HG03521 (cell line): ENCODE measurements around the gene SDCCAG8.

Experiments
- ATAC-seq: cut with Tn5 transposase; IDR thresholded peaks from one replicate; pipeline ENCODE4 v1.9.1; 2021; ENCODE audit warnings: mild to moderate bottlenecking, moderate library complexity; ENCODE audit not compliant: unreplicated experiment

SDCCAG8 gene

GRCh38 chr1:243379208-243379607 lies 123.4 kb downstream of the SDCCAG8 start:
- ATAC-seq, result no peak

DNA sequence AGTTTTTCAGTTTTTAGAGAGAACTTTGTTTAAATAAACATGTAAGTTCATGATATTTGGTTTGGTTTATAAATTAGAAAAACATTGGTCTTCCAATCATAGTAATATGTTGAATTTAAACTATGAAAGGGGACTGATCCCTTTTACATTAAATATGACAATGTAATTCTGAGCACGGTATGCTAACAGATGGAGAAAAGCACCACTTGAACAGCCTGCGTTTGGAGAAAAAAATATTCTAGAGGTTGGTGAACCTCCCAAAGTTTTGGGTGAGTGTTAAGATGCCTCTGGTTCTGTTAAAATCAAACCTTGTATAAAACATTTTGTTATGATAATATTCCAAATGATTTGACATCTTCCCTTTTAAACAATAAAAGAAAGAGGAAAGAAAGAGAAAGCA lies 123.9 kb downstream of the SDCCAG8 start:
- no peak for ATAC-seq

- ATAC-seq, result no peak
These were observed 132.4 kb downstream of the SDCCAG8 start for GRCh38 chr1:243388276-243388675.

DNA sequence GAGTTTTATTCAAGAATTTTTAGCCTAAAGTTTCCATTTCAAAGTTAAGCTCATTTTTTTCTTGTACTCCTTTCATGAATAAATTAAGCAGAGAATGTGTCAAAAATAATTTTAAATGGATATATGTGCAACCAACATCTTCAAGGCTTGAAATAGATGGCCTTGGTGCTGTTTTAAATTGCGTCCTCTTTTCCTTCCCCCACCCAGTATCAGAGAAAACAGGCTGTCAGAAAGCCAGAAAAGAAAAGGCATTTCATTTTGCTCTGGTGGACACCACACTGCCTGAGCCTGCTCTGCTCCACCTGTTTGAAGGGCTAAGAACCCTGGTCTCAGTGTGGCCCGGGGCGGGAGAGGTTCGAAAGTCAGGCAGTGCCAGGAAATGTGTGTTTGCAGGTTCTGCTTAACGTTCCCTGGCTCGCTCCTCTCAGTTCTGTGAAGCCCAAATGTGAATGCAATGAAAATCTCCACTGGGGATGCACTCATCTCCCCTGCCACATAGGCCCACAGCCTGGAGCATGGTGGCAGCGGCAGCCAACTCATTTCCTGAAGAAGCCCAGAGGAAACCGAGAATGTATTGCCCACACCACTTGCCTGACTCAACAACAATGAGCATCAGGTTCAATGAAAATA lies 134.4 kb downstream of the SDCCAG8 start:
- ATAC-seq, result no peak

DNA sequence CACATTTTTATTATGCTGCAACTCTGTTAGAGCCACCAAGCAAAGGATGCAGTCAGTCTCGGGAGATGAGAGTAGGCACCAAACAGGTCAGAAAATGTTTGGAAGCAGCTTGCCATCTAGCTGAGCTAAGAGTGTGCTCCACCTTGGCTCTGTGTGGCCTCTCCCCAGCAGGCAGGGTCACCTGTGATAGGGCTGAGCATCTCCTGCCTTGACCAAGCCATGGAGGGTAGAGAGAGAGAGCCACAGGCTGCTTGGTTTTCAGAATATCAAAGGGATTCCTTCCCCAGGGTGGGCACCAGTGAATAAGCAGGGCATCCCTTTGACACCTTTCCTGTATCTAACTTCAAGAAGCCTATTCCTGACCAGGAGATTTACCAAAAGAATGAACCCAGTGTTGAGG lies 135.5 kb downstream of the SDCCAG8 start:
- no peak for ATAC-seq

GRCh38 chr1:243393096-243393495 lies 137.3 kb downstream of the SDCCAG8 start:
- no peak for ATAC-seq

DNA sequence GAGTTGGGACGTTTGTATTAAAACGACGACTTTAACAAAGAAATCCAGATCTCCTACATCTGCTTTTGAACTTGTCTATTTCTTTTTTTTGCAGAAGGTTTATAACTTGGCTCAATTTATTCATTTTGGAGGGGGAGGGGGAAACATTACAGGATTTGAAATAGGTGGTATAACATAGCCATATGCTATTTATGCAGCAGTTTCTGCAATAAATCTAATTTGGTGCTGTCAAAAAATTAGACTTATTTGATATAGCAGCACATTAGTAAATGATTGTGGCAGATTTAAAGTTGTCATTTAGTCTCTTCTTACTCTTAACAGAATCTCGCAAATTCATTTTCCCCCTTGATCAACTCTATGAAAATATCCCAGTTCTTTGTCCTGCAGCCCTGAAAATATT lies 138.2 kb downstream of the SDCCAG8 start:
- ATAC-seq, result no peak

- no peak for ATAC-seq
These were observed 139.0 kb downstream of the SDCCAG8 start for GRCh38 chr1:243394601-243395464.

DNA sequence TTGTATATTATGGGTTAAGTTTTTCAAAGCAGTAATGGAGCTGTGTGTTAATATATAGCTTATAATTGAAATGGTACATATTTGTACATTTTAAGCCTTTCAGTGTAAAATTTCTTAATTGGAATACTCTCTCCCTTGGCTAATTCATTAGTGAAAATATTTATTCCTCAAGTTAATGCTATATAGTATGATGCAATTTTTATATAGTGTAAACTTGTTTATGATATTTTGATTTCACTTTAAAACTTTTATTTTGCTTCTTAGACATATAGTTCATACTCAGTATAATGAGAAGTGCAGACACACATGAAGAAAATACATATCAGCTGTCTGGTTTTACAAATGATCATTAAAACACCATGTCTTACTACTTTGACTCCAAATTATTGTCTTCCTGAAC lies 140.6 kb downstream of the SDCCAG8 start:
- no peak for ATAC-seq

- ATAC-seq, result no peak
These were observed 141.0 kb downstream of the SDCCAG8 start for GRCh38 chr1:243396876-243397275.

DNA sequence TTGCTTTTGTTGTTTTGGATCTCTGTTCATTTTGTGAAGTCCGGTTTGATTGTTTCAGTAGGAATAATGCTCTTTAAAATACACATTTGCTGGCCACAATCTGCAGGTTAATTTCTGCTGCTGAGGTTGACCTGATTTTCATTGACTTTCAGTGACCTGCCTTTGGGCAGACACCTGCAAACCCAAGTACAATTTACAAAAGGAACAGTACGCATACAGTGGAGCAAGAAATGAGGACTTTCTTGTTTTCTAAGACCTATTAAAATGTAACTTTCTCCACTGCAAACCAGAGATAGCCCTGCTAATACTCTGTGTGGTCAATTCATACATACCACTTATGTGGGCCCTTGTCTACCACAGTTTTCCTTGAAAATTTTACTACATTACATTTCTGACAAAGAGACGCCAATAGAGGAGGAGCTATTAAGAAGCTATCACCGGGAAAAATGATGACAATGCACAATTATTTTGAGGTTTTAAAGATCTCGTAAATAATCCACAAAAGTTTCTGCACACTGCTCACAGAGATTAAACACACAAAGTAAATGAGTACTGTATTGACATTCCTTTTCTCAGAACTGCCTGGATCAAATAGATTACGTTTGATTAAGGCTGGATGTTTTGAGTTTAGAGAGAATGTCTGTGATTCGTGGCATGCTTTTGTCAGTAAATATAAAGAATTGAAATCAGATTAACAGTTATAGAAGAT lies 141.9 kb downstream of the SDCCAG8 start:
- no peak for ATAC-seq

GRCh38 chr1:243399561-243400155 lies 143.8 kb downstream of the SDCCAG8 start:
- ATAC-seq, result no peak

GRCh38 chr1:243402868-243403267 lies 147.0 kb downstream of the SDCCAG8 start:
- ATAC-seq, result no peak

- no peak for ATAC-seq
These were observed 150.6 kb downstream of the SDCCAG8 start for GRCh38 chr1:243406424-243406823.

DNA sequence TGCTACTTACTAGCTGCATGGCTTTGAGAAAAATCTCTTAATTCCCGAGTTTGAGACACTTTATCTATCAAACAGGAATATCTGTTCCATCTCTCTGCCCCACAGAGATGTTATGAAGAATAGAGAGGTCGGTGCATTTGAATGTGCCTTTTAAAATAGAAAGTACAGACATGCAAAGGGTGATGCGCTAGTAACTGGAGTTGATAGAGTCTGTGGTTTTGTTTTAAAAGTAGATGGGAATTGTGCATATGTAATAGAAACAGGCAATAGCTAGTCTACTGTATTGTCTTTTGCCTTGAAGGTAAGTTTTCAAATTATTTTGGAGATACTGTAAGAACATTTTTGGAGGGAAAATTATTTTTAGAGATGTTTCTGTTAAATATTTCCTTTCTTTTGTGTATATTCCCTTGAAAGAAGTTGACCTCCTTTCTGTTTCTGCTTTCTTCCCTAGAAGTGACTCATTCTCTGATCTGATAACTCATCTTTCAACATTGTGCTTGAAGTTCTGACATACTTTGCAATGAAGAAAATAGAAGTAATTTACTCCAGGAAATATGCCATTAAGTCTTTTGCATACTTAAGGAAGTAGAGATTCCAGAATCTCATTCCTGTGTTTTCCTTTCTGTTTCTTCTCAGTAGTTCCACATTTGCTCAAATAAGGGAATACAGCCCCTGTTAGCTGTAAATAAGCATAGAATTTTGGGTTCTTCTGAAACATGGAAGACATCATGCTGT lies 151.6 kb downstream of the SDCCAG8 start:
- no peak for ATAC-seq

- ATAC-seq, result no peak
These were observed 152.6 kb downstream of the SDCCAG8 start for GRCh38 chr1:243408479-243408878.

DNA sequence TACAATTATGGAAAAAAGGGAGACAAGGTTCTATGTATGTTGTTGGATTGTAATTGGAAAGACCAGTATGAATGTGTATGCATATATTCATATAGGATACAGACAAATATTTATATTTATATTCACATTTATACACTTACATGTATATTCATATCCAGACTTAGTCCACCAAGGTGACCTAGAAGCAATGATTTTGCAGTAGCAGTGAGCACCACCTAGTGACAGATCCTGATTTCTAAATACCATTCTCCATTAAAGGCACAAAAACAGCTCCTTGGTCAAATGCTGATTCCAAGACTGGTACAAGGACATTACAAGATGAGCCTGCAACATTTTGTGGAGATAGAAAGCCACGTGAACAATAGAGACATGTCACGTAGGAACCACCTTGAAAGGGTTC lies 153.4 kb downstream of the SDCCAG8 start:
- no peak for ATAC-seq

- no peak for ATAC-seq
These were observed 155.6 kb downstream of the SDCCAG8 start for GRCh38 chr1:243411472-243411871.

- ATAC-seq, result no peak
These were observed 157.8 kb downstream of the SDCCAG8 start for GRCh38 chr1:243413431-243414151.

DNA sequence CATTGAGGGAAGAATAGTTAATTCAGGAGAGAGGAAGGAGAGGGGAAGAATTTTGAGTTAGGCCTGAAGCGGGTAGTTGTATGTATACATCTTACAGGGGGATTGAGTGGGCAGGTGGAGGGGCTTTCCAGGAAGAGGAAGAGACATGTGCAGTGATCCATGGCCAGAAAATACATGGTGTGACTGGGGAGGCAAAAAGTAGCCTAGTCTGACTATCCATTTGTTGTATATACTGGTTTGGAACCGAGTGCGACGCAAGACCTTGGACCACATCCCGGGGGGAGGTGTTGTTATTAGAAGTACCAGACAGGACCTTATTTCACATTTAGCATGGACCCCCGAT lies 158.3 kb downstream of the SDCCAG8 start:
- no peak for ATAC-seq
